HepG2 (cell line): ENCODE data around the gene GPR83. TPM values are rescaled to one million over a fixed set of nuclear protein-coding genes. Genes with fewer than 3 reads are reported as not detected.

ENCODE experiments used
- ATAC-seq: fragments of 200-7000 bp; cut with Tn5 transposase; 3 replicates; pipeline ENCODE4 v1.9.1; 2020; ENCODE audit warnings: mild to moderate bottlenecking, moderate library complexity
- BruUV-seq: library from RNA; stranded (reverse); fragments of 400-500 nt; replicated peaks from 2 replicates; lab custom pipeline; 2021; lab: Mats Ljungman, UMichigan
- CTCF ChIA-PET: fragments of 300-600 bp; formaldehyde crosslinking; extraction: SDS; loops from one replicate; lab custom pipeline; 2021; ENCODE audit warnings: low total read pairs, inconsistent platforms, low intra/inter-chr PET ratio; lab: Yijun Ruan, JAX
- POLR2A ChIA-PET: fragments of 350-600 bp; sonication (Branson Sonifier 250); formaldehyde crosslinking; loops from one replicate; lab custom pipeline; 2020; ENCODE audit warnings: antibody characterized with exemption, inconsistent platforms; lab: Yijun Ruan, JAX
- DNase-seq: peaks from one replicate; pipeline ENCODE4 v3.0.0-alpha.2; 2015; ENCODE audit warnings: low spot score
- FAIRE-seq: peaks from 3 replicates; lab custom pipeline; 2011; peaks lifted over from hg19 to GRCh38; lab: Jason Lieb, UNC
- H2AFZ ChIP-seq: one replicate; pipeline ENCODE4 v1.6.1; 2011; ENCODE audit warnings: low read length, inconsistent platforms
- H3K27ac ChIP-seq: fragments of 300-600 bp; 3 replicates; pipeline ENCODE4 v1.8.0; 2011; ENCODE audit warnings: mixed run types, mild to moderate bottlenecking, mixed read lengths, low read length, inconsistent platforms; ENCODE audit not compliant: insufficient read depth; ENCODE audit errors: extremely low read length
- H3K27me3 ChIP-seq, 2 experiments: fragments of 200-600 bp in 1 of 2; 2 replicates in 1 of 2; 3 replicates in 1 of 2; pipeline versions ENCODE4 v1.6.0 to v1.8.0; 2011; ENCODE audit warnings: low read length in 2 of 2, mild to moderate bottlenecking in 2 of 2, moderate library complexity in 2 of 2, inconsistent platforms in 1 of 2; ENCODE audit not compliant: insufficient read depth in 2 of 2, control insufficient read depth in 1 of 2
- H3K36me3 ChIP-seq, 2 experiments: fragments of 200-600 bp in 1 of 2; replicated peaks in 1 of 2; 2 replicates in 1 of 2; 3 replicates in 1 of 2; pipeline versions ENCODE4 v1.5.1 to v1.8.0; 2011; ENCODE audit warnings: low read length in 2 of 2, inconsistent platforms in 1 of 2; ENCODE audit not compliant: insufficient read depth in 2 of 2, control insufficient read depth in 1 of 2
- H3K4me1 ChIP-seq: 2 replicates; pipeline ENCODE4 v1.5.1; 2012; ENCODE audit warnings: low read length, inconsistent platforms; ENCODE audit not compliant: insufficient read depth
- H3K4me2 ChIP-seq: 2 replicates; pipeline ENCODE4 v1.6.0; 2011; ENCODE audit warnings: low read depth, low read length, inconsistent platforms
- H3K4me3 ChIP-seq, 3 experiments: fragments of 200-600 bp in 1 of 3; sonication (generic), shearing (Covaris generic) in 1 of 3; replicated peaks in 1 of 3; 2 replicates each; pipeline ENCODE4 v1.5.1; 2011 to 2016; ENCODE audit warnings: low read length in 3 of 3, inconsistent platforms in 2 of 3, low read depth in 2 of 3, mild to moderate bottlenecking in 2 of 3, control low read depth in 1 of 3, mixed read lengths in 1 of 3; ENCODE audit not compliant: insufficient read depth in 1 of 3
- H3K79me2 ChIP-seq: one replicate; pipeline ENCODE4 v1.6.1; 2011; ENCODE audit warnings: low read length, inconsistent platforms; ENCODE audit not compliant: insufficient read depth
- H3K9ac ChIP-seq: 2 replicates; pipeline ENCODE4 v1.6.0; 2011; ENCODE audit warnings: mild to moderate bottlenecking, low read depth, low read length, inconsistent platforms; ENCODE audit not compliant: insufficient read depth
- H3K9me3 ChIP-seq: 2 replicates; pipeline ENCODE4 v1.5.1; 2012; ENCODE audit warnings: mild to moderate bottlenecking, low read length
- H4K20me1 ChIP-seq: 2 replicates; pipeline ENCODE4 v1.6.0; 2011; ENCODE audit warnings: inconsistent platforms, mild to moderate bottlenecking, low read length, moderate library complexity; ENCODE audit not compliant: insufficient read depth
- ADNP ChIP-seq: sonication (generic); formaldehyde crosslinking; IDR thresholded peaks from 2 replicates; pipeline ENCODE4 v1.4.0; 2020; ENCODE audit warnings: missing genetic modification reagents
- CEBPG ChIP-seq: IDR thresholded peaks from 2 replicates; pipeline ENCODE4 v1.6.1; 2016
- FOXK2 ChIP-seq: fragments of 450-650 bp; IDR thresholded peaks from 2 replicates; pipeline ENCODE4 v1.6.1; 2016
- HHEX ChIP-seq: IDR thresholded peaks from 2 replicates; pipeline ENCODE4 v1.6.1; 2016; ENCODE audit warnings: control low read depth
- HIC2 ChIP-seq: sonication (generic); formaldehyde crosslinking; IDR thresholded peaks from 2 replicates; pipeline ENCODE4 v1.9.0; 2022; ENCODE audit warnings: low read depth, missing genetic modification reagents
- HNF4A ChIP-seq: sonication (generic); formaldehyde crosslinking; IDR thresholded peaks from 2 replicates; pipeline ENCODE4 v1.4.0; 2020; ENCODE audit warnings: missing genetic modification reagents
- HOXA5 ChIP-seq: sonication (generic); formaldehyde crosslinking; IDR thresholded peaks from 2 replicates; pipeline ENCODE4 v1.4.0; 2020; ENCODE audit warnings: missing genetic modification reagents
- MATR3 ChIP-seq: sonication (generic); formaldehyde crosslinking; IDR thresholded peaks from 2 replicates; pipeline ENCODE4 v1.4.0; 2020; ENCODE audit warnings: missing genetic modification reagents
- MLXIP ChIP-seq: sonication (generic); formaldehyde crosslinking; IDR thresholded peaks from 2 replicates; pipeline ENCODE4 v1.9.0; 2021; ENCODE audit warnings: missing genetic modification reagents, borderline replicate concordance
- PITX1 ChIP-seq: sonication (generic); formaldehyde crosslinking; IDR thresholded peaks from 2 replicates; pipeline ENCODE4 v1.5.1; 2020; ENCODE audit warnings: mild to moderate bottlenecking, missing genetic modification reagents
- SIX4 ChIP-seq: sonication (generic); formaldehyde crosslinking; IDR thresholded peaks from 2 replicates; pipeline ENCODE4 v1.4.0; 2020; ENCODE audit warnings: missing genetic modification reagents
- ZBTB3 ChIP-seq: sonication (generic); formaldehyde crosslinking; IDR thresholded peaks from 2 replicates; pipeline ENCODE4 v1.4.0; 2020; ENCODE audit warnings: low read depth, mild to moderate bottlenecking, moderate library complexity, missing genetic modification reagents, borderline replicate concordance
- ZNF143 ChIP-seq: sonication (generic); formaldehyde crosslinking; IDR thresholded peaks from 2 replicates; pipeline ENCODE4 v1.4.0; 2020; ENCODE audit warnings: missing genetic modification reagents
- ZNF441 ChIP-seq: sonication (generic); formaldehyde crosslinking; IDR thresholded peaks from 2 replicates; pipeline ENCODE4 v1.7.0; 2021; ENCODE audit warnings: missing genetic modification reagents, borderline replicate concordance
- ZNF562 ChIP-seq: sonication (generic); formaldehyde crosslinking; IDR thresholded peaks from 2 replicates; pipeline ENCODE4 v1.8.0; 2022; ENCODE audit warnings: missing genetic modification reagents, borderline replicate concordance
- ZNF749 ChIP-seq: sonication (generic); formaldehyde crosslinking; IDR thresholded peaks from 2 replicates; pipeline ENCODE4 v1.8.0; 2022; ENCODE audit warnings: mild to moderate bottlenecking, missing genetic modification reagents, moderate library complexity, borderline replicate concordance
- ZNF75D ChIP-seq: sonication (generic); formaldehyde crosslinking; IDR thresholded peaks from 2 replicates; pipeline ENCODE4 v1.8.1; 2023; ENCODE audit warnings: missing genetic modification reagents, mild to moderate bottlenecking, borderline replicate concordance
- ZNF770 ChIP-seq: sonication (generic); formaldehyde crosslinking; IDR thresholded peaks from 2 replicates; pipeline ENCODE4 v1.5.0; 2020; ENCODE audit warnings: mild to moderate bottlenecking, missing genetic modification reagents
- ZSCAN21 ChIP-seq: sonication (generic); formaldehyde crosslinking; IDR thresholded peaks from 2 replicates; pipeline ENCODE4 v1.8.0; 2022; ENCODE audit warnings: mild to moderate bottlenecking, missing genetic modification reagents, moderate library complexity, borderline replicate concordance
- WGBS: methylation state at CpG from one replicate; pipeline ENCODE4 v1.1.6; 2017; ENCODE audit warnings: low lambda C conversion rate; 5-methylcytosine and 5-hydroxymethylcytosine counted together
- in situ Hi-C: cut with HindIII; loops from 2 replicates; pipeline ENCODE4 v1.10.0; 2017; ENCODE audit warnings: low pct_unique_long_range_greater_than_20kb; ENCODE audit not compliant: extremely low pct_ligation_motif_present
- intact Hi-C: fragments of 100-400 bp; cut with micrococcal nuclease; formaldehyde crosslinking; loops from one replicate; pipeline ENCODE4 v1.10.0; 2022; ENCODE audit not compliant: unreplicated experiment
- polyA plus RNA-seq, 8 experiments: library from polyadenylated mRNA; depleted of rRNA in 3 of 8; stranded (reverse) in 7 of 8; unstranded in 1 of 8; fragments of >200 nt; fragmentation: Illumina TruSeq in 4 of 8; extraction: Trizol in 4 of 8; gene quantifications; 2 replicates each; pipeline versions ENCODE4 v1.2.1 to v1.2.3, GENCODE V29; 2011 to 2016; ENCODE audit warnings: low read depth in 4 of 8, missing spikeins in 1 of 8, mixed read lengths in 1 of 8; ENCODE audit not compliant: insufficient read depth in 1 of 8
- total RNA-seq, 5 experiments: library from RNA; depleted of rRNA; stranded (reverse); fragments of >200 nt; fragmentation: Illumina TruSeq; extraction: Trizol; gene quantifications; 2 replicates each; pipeline ENCODE4 v1.2.3, GENCODE V29; 2016; ENCODE audit warnings: low read depth in 1 of 5

GPR83 gene
- total and polyA plus RNA-seq, 2 of the 13 experiments (the other 11 are each of a cell fraction or from before 2014, with no cell fraction given) = 0.04 to 0.11 TPM

GRCh38 chr11:94402355-94402754 is 1.1 kb upstream of the GPR83 start (continued):
- no peak for TF ChIP-seq HHEX (CRISPR knock-in tag)
- TF ChIP-seq HNF4A (CRISPR knock-in tag) = 0 out of 2 replicates have a peak, but pooled peaks have one; percentile 12
- TF ChIP-seq HOXA5 (CRISPR knock-in tag) = no peak
- no peak for TF ChIP-seq ZNF770 (CRISPR knock-in tag)
- TF ChIP-seq ZNF143 (CRISPR knock-in tag) = no peak
- TF ChIP-seq ZSCAN21 (CRISPR knock-in tag) = no peak
- no peak for TF ChIP-seq ZNF749 (CRISPR knock-in tag)
- TF ChIP-seq ZNF75D (CRISPR knock-in tag) = no peak
- TF ChIP-seq CEBPG = peak; percentile 23; the same call in 1 of the 2 replicates
- TF ChIP-seq, all 625 proteins: peak for 32

- no TSS peak for BruUV-seq
- ChIA-PET CTCF (no interaction called here), POLR2A (no interaction called here)
- no peaks in the 10 kb centered on the region for H3K9me3 ChIP-seq
- 26% methylated on average over 10 of the region's 10 CpGs for WGBS
- no peak overlapping the region for H3K27ac ChIP-seq
- ATAC-seq = no peak
- in situ Hi-C loops (loop anchor here (25.0 kb wide), 1 partner anchor 215 kb away; no protein-coding TSS in a partner anchor), intact Hi-C loops (no loop called here)
- no peak for FAIRE-seq
- peaks cover 6 to 38% of the 10 kb centered on the region in 2 experiments; a peak in 3 of 5 replicates for H3K27me3 ChIP-seq
- H3K36me3 ChIP-seq = no peaks in the 10 kb centered on the region
- H3K4me2 ChIP-seq = peak overlapping the region; percentile 68
- peaks cover 33% of the 10 kb centered on the region for H3K4me1 ChIP-seq
- no peaks in the 10 kb centered on the region for H4K20me1 ChIP-seq
- no peak for DNase-seq
- peak overlapping the region; percentile 24; the same call in 1 of the 2 replicates for H3K9ac ChIP-seq
- no peaks in the 10 kb centered on the region for H3K79me2 ChIP-seq
- H2AFZ ChIP-seq = no peak overlapping the region
- H3K4me3 ChIP-seq = peak overlapping the region; percentile 39 to 60 (median 47); a peak in 4 of 6 replicates
- TF ChIP-seq MLXIP (no peak), ZNF562 (CRISPR knock-in tag) (no peak), ZNF441 (CRISPR knock-in tag) (no peak), HIC2 (CRISPR knock-in tag) (no peak), ZBTB3 (CRISPR knock-in tag) (no peak), FOXK2 (no peak), MATR3 (no peak), ADNP (CRISPR knock-in tag) (no peak), PITX1 (CRISPR knock-in tag) (no peak), SIX4 (CRISPR knock-in tag) (no peak)
Observed at GRCh38 chr11:94401773-94402265, 600 bp upstream of the GPR83 start.
